NCI-H2107 treated with DMSO at 0.1 percent for 48 hours (cell line): ENCODE data around the gene PTPRZ1.

ENCODE experiments used
- DNase-seq: peaks from one replicate; lab custom pipeline; 2025; ENCODE audit not compliant: unreplicated experiment; lab: John Stamatoyannopoulos, UW

The PTPRZ1 gene

GRCh38 chr7:122040147-122040546, 167.2 kb downstream of the PTPRZ1 start:
- DNase-seq: no peak

- no peak for DNase-seq
Observed at GRCh38 chr7:122046402-122046801, 173.4 kb downstream of the PTPRZ1 start.

GRCh38 chr7:122054393-122054792, 181.4 kb downstream of the PTPRZ1 start:
- no peak for DNase-seq

GRCh38 chr7:122055073-122055472, 182.1 kb downstream of the PTPRZ1 start:
- no peak for DNase-seq

GRCh38 chr7:122056977-122057376, 184.0 kb downstream of the PTPRZ1 start:
- DNase-seq: no peak

- DNase-seq: no peak
Observed at GRCh38 chr7:122059542-122059941, 186.6 kb downstream of the PTPRZ1 start.

GRCh38 chr7:122063146-122063545, 190.2 kb downstream of the PTPRZ1 start:
- no peak for DNase-seq

GRCh38 chr7:122064971-122065370, 192.0 kb downstream of the PTPRZ1 start:
- no peak for DNase-seq

GRCh38 chr7:122067077-122067476, 194.1 kb downstream of the PTPRZ1 start:
- DNase-seq: no peak

GRCh38 chr7:122068046-122068445, 195.1 kb downstream of the PTPRZ1 start:
- no peak for DNase-seq

GRCh38 chr7:122068999-122069398, 196.0 kb downstream of the PTPRZ1 start:
- no peak for DNase-seq

GRCh38 chr7:122070062-122070461, 197.1 kb downstream of the PTPRZ1 start:
- no peak for DNase-seq

GRCh38 chr7:122070834-122071233, 197.9 kb downstream of the PTPRZ1 start:
- no peak for DNase-seq

GRCh38 chr7:122072272-122072671, 199.3 kb downstream of the PTPRZ1 start:
- DNase-seq: no peak

- no peak for DNase-seq
Observed at GRCh38 chr7:122072924-122073599, 200.1 kb downstream of the PTPRZ1 start.

GRCh38 chr7:122073635-122074034, 200.7 kb downstream of the PTPRZ1 start:
- no peak for DNase-seq

- DNase-seq: no peak
Observed at GRCh38 chr7:122082160-122082559, 209.2 kb downstream of the PTPRZ1 start.

- DNase-seq: no peak
Observed at GRCh38 chr7:122082670-122083069, 209.7 kb downstream of the PTPRZ1 start.

- peak; percentile 42 for DNase-seq
Observed at GRCh38 chr7:122092964-122093797, 220.2 kb downstream of the PTPRZ1 start.

- DNase-seq: no peak
Observed at GRCh38 chr7:122094549-122094948, 221.6 kb downstream of the PTPRZ1 start.

GRCh38 chr7:122095642-122096041, 222.7 kb downstream of the PTPRZ1 start:
- DNase-seq: no peak

GRCh38 chr7:122100021-122100420, 227.1 kb downstream of the PTPRZ1 start:
- DNase-seq: no peak
